GM12864 (cell line): ENCODE data around the gene KIF22.
"Not testable (repeated sequence)": the region's sequence is repeated elsewhere in the genome, so short reads cannot be mapped to it uniquely, and the experiment has no call there.

Source experiments
- DNase-seq: peaks from one replicate; pipeline ENCODE4 v3.0.0-alpha.2; 2011; ENCODE audit warnings: low read depth
- H3K4me3 ChIP-seq: 2 replicates; pipeline ENCODE4 v1.5.1; 2011; ENCODE audit warnings: mild to moderate bottlenecking, low read depth, low read length, control low read depth
- CTCF ChIP-seq: IDR thresholded peaks from 2 replicates; pipeline ENCODE4 v1.5.1; 2011; ENCODE audit warnings: low read depth, mild to moderate bottlenecking, moderate library complexity, low read length, control low read depth, inconsistent platforms; ENCODE audit errors: missing control alignments

Gene KIF22

GRCh38 chr16:29830774-29831173 lies 40.2 kb downstream of the KIF22 start:
- no peak for TF ChIP-seq CTCF
- DNase-seq = no peak
- no peak overlapping the region for H3K4me3 ChIP-seq

GRCh38 chr16:29831490-29831889 lies 40.9 kb downstream of the KIF22 start:
- no peak overlapping the region for H3K4me3 ChIP-seq
- no peak for DNase-seq
- TF ChIP-seq CTCF = no peak

GRCh38 chr16:29833219-29833618 lies 42.7 kb downstream of the KIF22 start:
- DNase-seq = not testable (repeated sequence)

GRCh38 chr16:29834079-29834478 lies 43.5 kb downstream of the KIF22 start:
- DNase-seq = no peak
- no peak for TF ChIP-seq CTCF
- no peak overlapping the region for H3K4me3 ChIP-seq

More at GRCh38 chr16:29833219-29833618, 42.7 kb downstream of the KIF22 start:
- not testable (repeated sequence) for H3K4me3 ChIP-seq

- TF ChIP-seq CTCF = no peak
Observed at GRCh38 chr16:29835926-29836325, 45.4 kb downstream of the KIF22 start.

GRCh38 chr16:29836623-29837022 lies 46.1 kb downstream of the KIF22 start:
- no peak for DNase-seq
- TF ChIP-seq CTCF = no peak
- H3K4me3 ChIP-seq = no peak overlapping the region

More at GRCh38 chr16:29835926-29836325, 45.4 kb downstream of the KIF22 start:
- no peak for DNase-seq
- H3K4me3 ChIP-seq = no peak overlapping the region

- DNase-seq = no peak
- H3K4me3 ChIP-seq = no peak overlapping the region
- no peak for TF ChIP-seq CTCF
Observed at GRCh38 chr16:29837841-29838240, 47.3 kb downstream of the KIF22 start.
